GM12872 (cell line): ENCODE results near the gene PAPOLB.

Experiments used
- TF ChIP-seq, protein P1 (sequence below): IDR thresholded peaks from 3 replicates; pipeline ENCODE4 v1.5.1; 2011; ENCODE audit warnings: low read depth, mild to moderate bottlenecking, low read length, moderate library complexity; ENCODE audit not compliant: insufficient read depth

Gene PAPOLB

GRCh38 chr7:4823441-4824119 is 38.2 kb downstream of the PAPOLB start:
- TF ChIP-seq, protein P1, sequence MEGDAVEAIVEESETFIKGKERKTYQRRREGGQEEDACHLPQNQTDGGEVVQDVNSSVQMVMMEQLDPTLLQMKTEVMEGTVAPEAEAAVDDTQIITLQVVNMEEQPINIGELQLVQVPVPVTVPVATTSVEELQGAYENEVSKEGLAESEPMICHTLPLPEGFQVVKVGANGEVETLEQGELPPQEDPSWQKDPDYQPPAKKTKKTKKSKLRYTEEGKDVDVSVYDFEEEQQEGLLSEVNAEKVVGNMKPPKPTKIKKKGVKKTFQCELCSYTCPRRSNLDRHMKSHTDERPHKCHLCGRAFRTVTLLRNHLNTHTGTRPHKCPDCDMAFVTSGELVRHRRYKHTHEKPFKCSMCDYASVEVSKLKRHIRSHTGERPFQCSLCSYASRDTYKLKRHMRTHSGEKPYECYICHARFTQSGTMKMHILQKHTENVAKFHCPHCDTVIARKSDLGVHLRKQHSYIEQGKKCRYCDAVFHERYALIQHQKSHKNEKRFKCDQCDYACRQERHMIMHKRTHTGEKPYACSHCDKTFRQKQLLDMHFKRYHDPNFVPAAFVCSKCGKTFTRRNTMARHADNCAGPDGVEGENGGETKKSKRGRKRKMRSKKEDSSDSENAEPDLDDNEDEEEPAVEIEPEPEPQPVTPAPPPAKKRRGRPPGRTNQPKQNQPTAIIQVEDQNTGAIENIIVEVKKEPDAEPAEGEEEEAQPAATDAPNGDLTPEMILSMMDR: no peak

DNA sequence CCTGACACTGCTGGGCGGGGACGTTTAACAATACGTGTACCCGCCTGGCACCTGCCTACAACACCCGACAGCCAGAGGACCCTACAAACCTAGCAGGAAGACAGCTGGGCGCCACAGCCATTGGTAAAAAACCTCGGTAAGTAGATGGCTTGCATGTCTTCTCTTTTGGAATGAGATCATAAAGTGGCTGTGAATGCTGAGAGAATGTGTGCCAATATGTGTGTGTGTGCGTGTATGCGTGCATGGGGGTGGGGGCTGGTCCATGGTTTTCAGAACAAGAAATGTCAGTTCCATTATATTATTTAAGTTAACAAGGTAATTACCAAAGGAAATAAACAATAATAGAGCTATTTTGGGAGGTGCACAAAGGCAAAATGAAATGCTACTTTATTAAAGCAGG is 39.2 kb downstream of the PAPOLB start:
- TF ChIP-seq, protein P1: no peak

GRCh38 chr7:4820967-4821471 is 40.8 kb downstream of the PAPOLB start:
- TF ChIP-seq, protein P1: no peak

GRCh38 chr7:4820405-4820966 is 41.3 kb downstream of the PAPOLB start:
- TF ChIP-seq, protein P1: no peak

GRCh38 chr7:4819560-4820404 is 42.0 kb downstream of the PAPOLB start:
- TF ChIP-seq, protein P1: no peak

GRCh38 chr7:4818000-4818794 is 43.6 kb downstream of the PAPOLB start:
- TF ChIP-seq, protein P1: no peak
